H1 (cell line): Measurements from ENCODE around the gene DRGX.

Source experiments
- EP300 ChIP-seq, 2 experiments: IDR thresholded peaks; 1 replicate in 1 of 2; 2 replicates in 1 of 2; pipeline ENCODE4 v1.6.1; 2011 to 2012; ENCODE audit warnings: low read depth in 2 of 2, low read length in 2 of 2, mild to moderate bottlenecking in 2 of 2, borderline replicate concordance in 1 of 2, inconsistent platforms in 1 of 2, moderate library complexity in 1 of 2
- GTF2F1 ChIP-seq: IDR thresholded peaks from 2 replicates; pipeline ENCODE4 v1.6.1; 2012; ENCODE audit warnings: low read depth, low read length, improper control_type of control experiment, borderline replicate concordance
- NRF1 ChIP-seq: IDR thresholded peaks from 2 replicates; pipeline ENCODE4 v1.6.1; 2011; ENCODE audit warnings: mild to moderate bottlenecking, low read depth, low read length, improper control_type of control experiment
- TF ChIP-seq, protein P1 (sequence below), 3 experiments: IDR thresholded peaks; 1 replicate in 2 of 3; 2 replicates in 1 of 3; pipeline versions ENCODE4 v1.5.1 to v1.6.1; 2011; ENCODE audit warnings: low read length in 3 of 3, mild to moderate bottlenecking in 3 of 3, inconsistent platforms in 2 of 3, low read depth in 1 of 3, moderate library complexity in 1 of 3; ENCODE audit not compliant: insufficient read depth in 1 of 3; ENCODE audit errors: control extremely low read depth in 1 of 3

DNA sequence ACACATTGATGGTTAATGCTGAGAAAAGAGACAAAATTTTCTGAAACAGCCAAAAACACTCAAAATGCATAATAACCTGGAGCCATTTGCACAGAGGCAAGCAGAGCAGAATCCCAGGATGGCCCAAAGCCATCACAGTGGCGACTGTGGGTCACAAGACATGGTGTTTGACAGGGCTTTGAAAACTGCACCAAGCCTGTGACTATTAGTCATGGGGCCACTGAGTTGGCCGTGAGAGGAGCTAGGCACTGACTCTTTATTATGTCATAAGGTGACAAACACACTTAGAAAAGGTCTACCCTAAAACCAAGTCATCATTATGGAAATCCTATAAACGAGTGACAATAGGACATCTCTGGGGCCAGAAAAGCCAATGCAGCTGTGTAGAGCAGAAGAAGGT lies 23.9 kb downstream of the DRGX start:
- TF ChIP-seq GTF2F1 (no peak), EP300 (IDR thresholded peaks at IDR 0.05; ENCODE audit: borderline replicate concordance in 1 of 2, low read depth in 2 of 2, low read length in 2 of 2) (no peak), NRF1 (no peak)
- TF ChIP-seq, protein P1, sequence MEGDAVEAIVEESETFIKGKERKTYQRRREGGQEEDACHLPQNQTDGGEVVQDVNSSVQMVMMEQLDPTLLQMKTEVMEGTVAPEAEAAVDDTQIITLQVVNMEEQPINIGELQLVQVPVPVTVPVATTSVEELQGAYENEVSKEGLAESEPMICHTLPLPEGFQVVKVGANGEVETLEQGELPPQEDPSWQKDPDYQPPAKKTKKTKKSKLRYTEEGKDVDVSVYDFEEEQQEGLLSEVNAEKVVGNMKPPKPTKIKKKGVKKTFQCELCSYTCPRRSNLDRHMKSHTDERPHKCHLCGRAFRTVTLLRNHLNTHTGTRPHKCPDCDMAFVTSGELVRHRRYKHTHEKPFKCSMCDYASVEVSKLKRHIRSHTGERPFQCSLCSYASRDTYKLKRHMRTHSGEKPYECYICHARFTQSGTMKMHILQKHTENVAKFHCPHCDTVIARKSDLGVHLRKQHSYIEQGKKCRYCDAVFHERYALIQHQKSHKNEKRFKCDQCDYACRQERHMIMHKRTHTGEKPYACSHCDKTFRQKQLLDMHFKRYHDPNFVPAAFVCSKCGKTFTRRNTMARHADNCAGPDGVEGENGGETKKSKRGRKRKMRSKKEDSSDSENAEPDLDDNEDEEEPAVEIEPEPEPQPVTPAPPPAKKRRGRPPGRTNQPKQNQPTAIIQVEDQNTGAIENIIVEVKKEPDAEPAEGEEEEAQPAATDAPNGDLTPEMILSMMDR (IDR thresholded peaks at IDR 0.05; ENCODE audit: control extremely low read depth in 1 of 3, insufficient read depth in 1 of 3, low read depth in 1 of 3, low read length in 3 of 3), result no peak
